ENCODE measurements around the gene AP2A2.
A peak's percentile ranks its signal among the peaks of the same experiment; 100 is the strongest.

The AP2A2 gene

GRCh38 chr11:925496-926301, at the start of gene AP2A2:
Gene AP2A2, plus strand, starts transcription at chr11:925870. Its CDS starts 152 bp downstream, at chr11:926022.
- DNase-seq, result peak; percentile 95 to 100 (median 98)

- no peak for DNase-seq
Measured at GRCh38 chr11:876545-876944, 49.1 kb upstream of the AP2A2 start.

DNA sequence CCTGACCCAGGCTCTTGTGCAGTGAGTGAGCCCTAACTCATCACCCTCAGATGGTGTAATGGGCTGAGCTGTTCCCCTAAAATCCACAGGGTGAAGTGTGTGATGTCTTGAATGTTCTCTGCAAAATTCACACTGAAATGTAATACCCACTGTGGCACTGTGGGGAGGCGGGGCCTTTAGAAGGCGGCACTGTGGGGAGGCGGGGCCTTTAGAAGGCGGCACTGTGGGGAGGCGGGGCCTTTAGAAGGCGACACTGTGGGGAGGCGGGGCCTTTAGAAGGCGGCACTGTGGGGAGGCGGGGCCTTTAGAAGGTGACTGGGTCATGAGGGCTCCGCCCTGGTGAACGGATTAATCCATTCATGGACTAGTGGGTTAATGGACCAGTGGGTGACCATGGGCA, 48.1 kb upstream of the AP2A2 start:
- DNase-seq, result peak; percentile 10 to 34 (median 27)

DNA sequence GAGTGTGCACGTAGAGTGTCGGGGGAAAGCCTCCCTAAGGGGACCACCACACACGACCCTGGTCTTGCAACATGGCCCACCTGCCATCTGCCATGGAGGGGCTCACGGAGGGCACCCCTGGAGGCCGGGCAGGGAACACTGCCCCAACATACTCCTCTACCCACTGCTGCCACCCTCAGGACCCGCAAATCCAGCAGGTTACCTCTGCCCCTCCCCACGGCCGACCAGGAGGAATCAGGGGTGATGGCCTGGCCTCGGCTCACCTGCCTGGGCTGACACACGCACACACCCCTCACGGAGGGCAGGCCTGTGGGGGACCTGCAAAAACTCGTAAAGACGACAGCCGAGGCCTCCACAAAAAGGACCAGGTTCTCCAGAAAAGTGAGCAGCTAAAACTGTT, 45.2 kb upstream of the AP2A2 start:
- DNase-seq, result no peak

DNA sequence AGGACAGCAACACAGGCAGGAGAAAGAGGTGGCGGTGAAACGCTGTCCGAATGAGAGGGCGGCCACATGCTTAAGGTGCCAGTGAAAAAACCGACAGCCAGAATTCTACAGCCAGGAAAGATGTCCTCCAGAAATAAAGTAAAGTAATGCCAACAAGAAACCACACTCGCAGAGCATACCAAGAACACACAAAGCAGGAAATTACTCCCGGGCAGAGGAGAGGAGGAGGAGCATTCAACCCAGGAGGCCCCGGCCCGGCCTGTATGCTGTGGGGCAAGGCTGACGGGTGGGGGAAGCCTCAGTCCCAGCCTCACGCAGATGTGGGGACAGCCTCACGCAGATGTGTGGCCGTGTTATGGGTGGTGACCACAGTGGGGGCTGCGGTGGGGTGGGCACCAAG, 43.1 kb upstream of the AP2A2 start:
- DNase-seq, result no peak

GRCh38 chr11:883527-883926, 42.1 kb upstream of the AP2A2 start:
- DNase-seq, result no peak

- no peak for DNase-seq
Measured at GRCh38 chr11:884578-885070, 41.0 kb upstream of the AP2A2 start.

DNA sequence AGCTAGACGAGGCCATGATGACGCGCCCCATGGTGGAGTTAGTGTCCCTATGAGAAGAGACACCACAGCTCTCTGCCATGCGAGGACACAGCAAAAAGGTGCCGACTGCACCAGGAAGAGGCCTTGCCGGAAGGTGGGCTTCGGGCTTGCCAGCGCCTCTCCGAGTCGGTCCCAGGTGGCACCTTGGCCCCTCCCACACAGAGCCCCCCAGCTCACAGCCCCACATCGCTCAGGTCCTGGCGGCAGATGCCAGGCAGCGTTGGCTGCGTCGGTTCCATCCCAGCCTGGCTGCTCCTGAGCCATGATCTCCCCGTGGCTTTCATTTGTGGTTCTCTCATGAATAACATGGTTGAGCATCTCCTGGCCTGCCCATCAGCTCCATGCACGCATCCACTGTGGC, 39.1 kb upstream of the AP2A2 start:
- DNase-seq, result no peak

DNA sequence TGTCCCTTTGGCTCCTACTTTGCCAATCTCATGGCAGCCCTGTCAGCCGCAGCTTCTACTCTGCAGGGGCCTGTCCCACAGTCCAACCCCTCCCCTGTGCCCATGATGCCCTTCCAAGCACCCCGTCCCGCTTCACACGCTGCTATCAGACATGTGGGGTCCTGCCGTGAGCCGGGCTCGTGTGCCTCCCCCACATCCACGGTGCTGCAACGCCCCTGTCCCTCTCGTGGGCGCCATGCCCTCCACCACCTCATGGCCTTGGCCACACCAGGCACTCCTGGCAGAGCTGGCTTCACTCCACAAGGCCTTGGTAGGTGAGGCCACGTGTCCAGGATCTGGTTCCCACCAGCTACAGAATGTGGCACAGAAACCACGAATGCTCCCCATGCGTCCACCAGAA, 38.1 kb upstream of the AP2A2 start:
- no peak for DNase-seq

DNA sequence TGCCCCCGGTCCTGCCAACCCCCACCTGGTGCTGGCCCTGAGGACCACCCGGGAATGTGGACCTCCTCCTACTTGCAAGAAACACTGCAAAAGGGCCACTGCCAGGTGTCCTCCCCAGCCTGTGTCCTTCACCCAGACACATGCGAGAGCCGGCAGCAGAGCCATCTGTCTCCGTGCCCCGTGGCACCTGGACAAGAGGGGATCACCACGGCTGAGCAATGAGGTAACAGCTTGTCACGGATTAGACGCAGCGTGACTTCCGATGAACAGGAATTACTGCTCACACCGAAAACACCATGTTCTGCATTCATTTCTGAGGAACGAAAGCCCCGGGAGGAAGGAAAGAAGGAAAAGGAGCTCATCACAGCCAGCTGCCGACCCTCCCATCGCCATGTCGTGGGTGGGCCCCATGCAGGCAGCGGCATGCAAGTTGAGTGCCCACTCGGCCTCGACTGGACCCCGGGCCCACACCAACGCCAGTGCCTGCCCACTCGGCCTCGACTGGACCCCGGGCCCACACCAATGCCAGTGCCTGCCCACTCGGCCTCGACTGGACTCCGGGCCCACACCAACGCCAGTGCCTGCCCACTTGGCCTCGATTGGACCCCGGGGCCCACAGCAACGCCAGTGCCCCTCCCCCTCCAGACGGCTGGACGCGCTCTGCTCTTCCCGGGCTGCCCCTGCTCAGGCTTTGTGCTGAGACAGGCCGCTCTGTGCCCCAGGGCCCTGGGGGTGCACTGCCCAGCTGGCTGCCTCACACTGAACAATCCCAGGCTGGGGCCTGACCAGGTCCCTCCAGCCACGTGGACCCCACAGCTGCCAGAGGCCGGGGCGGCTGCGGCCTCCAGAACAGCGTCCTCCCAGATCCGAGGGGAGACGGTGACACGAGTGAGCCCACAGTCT, 37.1 kb upstream of the AP2A2 start:
- no peak for DNase-seq

DNA sequence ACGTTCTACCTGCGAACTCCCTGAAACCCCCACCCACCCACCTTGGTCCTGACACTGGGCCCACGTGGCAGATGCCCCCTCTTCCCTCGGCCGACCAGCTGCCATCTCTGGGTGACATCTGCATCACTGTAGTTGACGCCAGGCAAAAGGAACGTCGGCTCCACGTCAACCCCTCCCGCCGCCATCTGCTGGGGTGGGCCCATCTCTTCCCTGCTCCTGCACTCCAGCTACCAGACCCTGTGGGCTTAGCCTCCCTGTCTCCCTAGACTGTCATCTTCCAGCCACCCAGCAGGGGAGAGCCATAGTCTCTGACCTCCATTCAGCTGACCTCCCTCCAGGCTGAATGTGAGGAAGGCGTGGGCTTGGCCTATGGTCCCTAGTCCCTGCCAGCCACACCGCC, 36.4 kb upstream of the AP2A2 start:
- no peak for DNase-seq

- DNase-seq, result no peak
Measured at GRCh38 chr11:889687-890475, 35.8 kb upstream of the AP2A2 start.

DNA sequence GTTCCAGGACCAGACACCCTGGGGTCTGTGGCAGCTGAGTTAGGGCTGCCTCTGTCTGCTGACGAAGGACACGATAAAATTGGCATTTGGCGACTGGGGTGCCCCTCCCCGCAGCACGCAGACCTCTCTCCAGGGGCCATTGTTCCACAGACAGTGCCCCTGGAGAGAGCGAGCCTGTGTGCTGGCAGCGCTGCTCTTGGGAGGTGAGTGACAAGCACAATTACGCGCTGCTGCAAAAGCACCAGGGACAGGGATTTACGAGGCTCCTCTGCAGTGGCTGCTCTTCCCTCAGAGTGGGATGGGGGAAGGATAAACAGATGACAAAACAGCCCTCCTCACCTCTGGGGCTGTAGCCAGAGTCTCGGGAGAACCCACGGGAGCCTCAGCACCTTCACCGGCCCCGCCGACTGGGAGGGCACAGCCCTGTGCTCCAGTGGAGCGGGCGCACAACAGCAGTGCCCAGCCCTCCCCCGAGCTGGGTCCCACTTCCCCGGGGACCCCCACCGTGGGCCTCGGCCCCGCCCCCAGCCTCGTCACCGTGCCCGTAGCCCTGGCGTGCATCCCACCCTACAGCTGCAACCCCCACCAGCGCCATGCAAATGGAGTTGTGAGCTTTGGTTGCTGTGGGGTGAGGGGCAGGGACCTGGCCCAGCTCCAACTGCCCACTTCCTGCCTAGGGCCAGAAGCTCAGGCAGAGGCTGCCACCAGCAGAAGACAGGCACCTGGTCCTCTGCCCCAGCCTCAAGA, 34.7 kb upstream of the AP2A2 start:
- no peak for DNase-seq

- DNase-seq, result no peak
Measured at GRCh38 chr11:893008-893654, 32.5 kb upstream of the AP2A2 start.

DNA sequence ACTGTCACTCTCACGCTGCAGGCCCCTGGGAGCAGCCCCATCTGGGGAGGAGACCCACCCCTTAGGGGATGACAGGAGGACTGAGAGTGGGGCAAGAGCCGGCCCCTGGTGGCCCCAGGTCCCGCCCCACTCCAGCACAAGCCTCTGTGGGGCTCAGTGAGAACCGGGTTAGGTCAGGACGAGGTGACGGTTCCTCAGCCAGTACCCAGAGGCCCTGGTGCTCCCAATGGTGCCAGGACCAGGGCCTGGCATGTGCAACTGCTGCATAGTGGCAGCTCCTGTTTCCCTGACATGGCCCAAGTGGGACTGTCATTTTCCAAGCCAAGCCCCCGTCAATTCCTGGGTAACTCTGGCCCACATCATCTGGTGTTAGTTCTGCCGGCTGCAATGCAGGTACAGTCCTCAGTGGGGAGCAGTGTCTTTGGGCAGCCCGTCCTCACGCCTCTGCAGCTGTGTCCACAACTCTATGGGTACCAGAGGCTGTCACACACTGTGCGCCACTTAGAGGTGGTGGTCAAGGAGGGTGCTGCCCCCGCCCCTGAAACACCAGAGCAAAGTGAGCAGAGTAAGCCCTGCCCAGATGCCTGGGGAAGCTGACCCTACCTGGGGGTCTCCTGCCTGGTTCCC, 31.0 kb upstream of the AP2A2 start:
- DNase-seq, result no peak

- DNase-seq, result no peak
Measured at GRCh38 chr11:895331-896110, 30.1 kb upstream of the AP2A2 start.

GRCh38 chr11:897253-898142, 28.2 kb upstream of the AP2A2 start:
- no peak for DNase-seq

DNA sequence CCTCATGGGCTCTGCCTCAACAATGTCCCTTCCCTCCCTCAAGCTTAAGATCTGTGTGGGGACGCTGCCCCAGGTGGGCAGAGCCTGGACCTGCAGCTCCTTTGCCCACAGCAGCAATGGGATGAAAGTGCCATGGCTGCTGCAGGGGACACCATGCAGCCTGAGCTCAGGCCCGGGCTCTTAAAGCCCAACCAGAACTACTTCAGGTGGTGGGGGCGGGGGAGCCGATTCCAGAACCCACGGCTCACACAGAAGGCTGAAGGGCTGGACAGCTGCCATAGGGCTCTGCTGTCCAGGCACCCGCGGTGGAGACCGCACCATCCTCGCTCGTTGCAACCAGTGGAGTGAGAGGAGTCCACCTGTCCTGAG, 27.5 kb upstream of the AP2A2 start:
- peak in 1 of 3 donors; percentile 10 for DNase-seq

DNA sequence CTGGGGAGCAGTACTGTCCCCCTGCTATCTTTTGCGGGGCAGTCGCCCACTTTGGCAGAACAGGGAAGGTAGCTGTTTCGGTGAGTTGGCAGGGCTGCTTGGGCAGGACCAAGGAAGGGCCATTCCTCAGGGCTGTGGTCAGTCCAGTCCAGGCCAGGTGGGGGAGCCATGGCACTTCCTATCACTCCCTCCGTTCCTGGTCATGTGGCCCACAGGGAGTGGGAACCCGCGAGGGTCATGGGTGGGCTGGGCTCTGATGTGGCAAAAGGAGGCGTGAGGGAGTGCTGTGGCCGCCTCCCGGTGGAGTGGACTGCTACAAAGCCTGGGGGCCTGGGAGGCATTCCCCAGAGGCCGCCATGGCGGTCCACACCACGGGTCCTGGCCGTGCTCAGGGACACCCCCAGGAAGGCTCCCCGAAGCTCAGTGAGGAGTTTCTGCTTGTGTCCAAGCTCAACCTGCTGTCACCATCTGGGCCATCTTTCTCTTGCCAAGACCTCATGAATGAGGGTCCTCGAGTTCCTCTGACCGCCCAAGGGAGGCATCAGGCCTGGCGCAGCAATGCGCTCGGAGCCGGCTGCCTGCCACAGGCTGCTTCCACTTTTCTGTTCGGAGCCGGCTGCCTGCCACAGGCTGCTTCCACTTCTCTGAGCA, 27.0 kb upstream of the AP2A2 start:
- DNase-seq, result peak in 1 of 3 donors; percentile 40
